ENCODE data around the gene PRKAR1A.

PRKAR1A gene

GRCh38 chr17:68509141-68510057, 2.8 kb upstream of the PRKAR1A start:
- Histone ChIP-seq H2AFZ (ENCODE audit: low read length) (no peak overlapping the region), H3K36me3 (replicated peaks; ENCODE audit: insufficient read depth, low read length) (no peaks in the 10 kb centered on the region), H3K27ac (ENCODE audit: low read length) (0 out of 2 replicates have a peak overlapping the region, but pooled peaks have one; percentile 3), H3K9me3 (replicated peaks; ENCODE audit: insufficient read depth, low read length) (no peaks in the 10 kb centered on the region), H3K9ac (ENCODE audit: low read length) (no peak overlapping the region), H3F3A (ENCODE audit: insufficient read depth, low read length) (peaks cover 13% of the 10 kb centered on the region), H3K4me2 (ENCODE audit: low read depth, low read length) (0 out of 2 replicates have a peak overlapping the region, but pooled peaks have one; percentile 85), H3K9me2 (replicated peaks; ENCODE audit: insufficient read depth, low read length) (no peaks in the 10 kb centered on the region), H3K4me3 (ENCODE audit: low read length) (no peak overlapping the region), H3K27me3 (replicated peaks; ENCODE audit: insufficient read depth, low read length) (no peaks in the 10 kb centered on the region), H3K4me1 (ENCODE audit: low read length) (peaks cover 22% of the 10 kb centered on the region), H4K20me1 (ENCODE audit: insufficient read depth, low read length) (no peaks in the 10 kb centered on the region), H3K79me2 (ENCODE audit: low read length) (peaks cover 22% of the 10 kb centered on the region)
- peak; percentile 47 for DNase-seq
- TF ChIP-seq EZH2 (optimal IDR thresholded peaks at IDR 0.05; ENCODE audit: low read depth, low read length), result no peak
- no peak for TF ChIP-seq EZH2phosphoT487 (IDR thresholded peaks at IDR 0.05; ENCODE audit: low read length)
- TF ChIP-seq, protein P1, sequence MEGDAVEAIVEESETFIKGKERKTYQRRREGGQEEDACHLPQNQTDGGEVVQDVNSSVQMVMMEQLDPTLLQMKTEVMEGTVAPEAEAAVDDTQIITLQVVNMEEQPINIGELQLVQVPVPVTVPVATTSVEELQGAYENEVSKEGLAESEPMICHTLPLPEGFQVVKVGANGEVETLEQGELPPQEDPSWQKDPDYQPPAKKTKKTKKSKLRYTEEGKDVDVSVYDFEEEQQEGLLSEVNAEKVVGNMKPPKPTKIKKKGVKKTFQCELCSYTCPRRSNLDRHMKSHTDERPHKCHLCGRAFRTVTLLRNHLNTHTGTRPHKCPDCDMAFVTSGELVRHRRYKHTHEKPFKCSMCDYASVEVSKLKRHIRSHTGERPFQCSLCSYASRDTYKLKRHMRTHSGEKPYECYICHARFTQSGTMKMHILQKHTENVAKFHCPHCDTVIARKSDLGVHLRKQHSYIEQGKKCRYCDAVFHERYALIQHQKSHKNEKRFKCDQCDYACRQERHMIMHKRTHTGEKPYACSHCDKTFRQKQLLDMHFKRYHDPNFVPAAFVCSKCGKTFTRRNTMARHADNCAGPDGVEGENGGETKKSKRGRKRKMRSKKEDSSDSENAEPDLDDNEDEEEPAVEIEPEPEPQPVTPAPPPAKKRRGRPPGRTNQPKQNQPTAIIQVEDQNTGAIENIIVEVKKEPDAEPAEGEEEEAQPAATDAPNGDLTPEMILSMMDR (IDR thresholded peaks at IDR 0.05; ENCODE audit: low read length), result no peak

- H2AFZ ChIP-seq (ENCODE audit: low read length), result peak overlapping the region; percentile 64
- peaks cover 25% of the 10 kb centered on the region for H3K4me1 ChIP-seq (ENCODE audit: low read length)
- peak overlapping the region; percentile 85 for H3K4me2 ChIP-seq (ENCODE audit: low read depth, low read length)
- 0 out of 2 replicates have a peak, but pooled peaks cover 3% of the 10 kb centered on the region for H4K20me1 ChIP-seq (ENCODE audit: insufficient read depth, low read length)
- H3K79me2 ChIP-seq (ENCODE audit: low read length), result peaks cover 41% of the 10 kb centered on the region
- H3F3A ChIP-seq (ENCODE audit: insufficient read depth, low read length), result peaks cover 13% of the 10 kb centered on the region
- H3K27me3 ChIP-seq (replicated peaks; ENCODE audit: insufficient read depth, low read length), result no peaks in the 10 kb centered on the region
- peak overlapping the region; percentile 99 for H3K9ac ChIP-seq (ENCODE audit: low read length)
- peak overlapping the region; percentile 90 for H3K4me3 ChIP-seq (ENCODE audit: low read length)
- TF ChIP-seq, protein P1 (IDR thresholded peaks at IDR 0.05; ENCODE audit: low read length), result peak; percentile 26
- TF ChIP-seq EZH2phosphoT487 (IDR thresholded peaks at IDR 0.05; ENCODE audit: low read length), result no peak
- no peak for TF ChIP-seq EZH2 (optimal IDR thresholded peaks at IDR 0.05; ENCODE audit: low read depth, low read length)
- peak overlapping the region; percentile 99 for H3K27ac ChIP-seq (ENCODE audit: low read length)
- no peaks in the 10 kb centered on the region for H3K9me2 ChIP-seq (replicated peaks; ENCODE audit: insufficient read depth, low read length)
- no peaks in the 10 kb centered on the region for H3K9me3 ChIP-seq (replicated peaks; ENCODE audit: insufficient read depth, low read length)
- no peaks in the 10 kb centered on the region; the same call in 1 of the 2 replicates for H3K36me3 ChIP-seq (replicated peaks; ENCODE audit: insufficient read depth, low read length)
- no peak for DNase-seq
Measured at GRCh38 chr17:68511254-68511670, 968 bp upstream of the PRKAR1A start.

DNA sequence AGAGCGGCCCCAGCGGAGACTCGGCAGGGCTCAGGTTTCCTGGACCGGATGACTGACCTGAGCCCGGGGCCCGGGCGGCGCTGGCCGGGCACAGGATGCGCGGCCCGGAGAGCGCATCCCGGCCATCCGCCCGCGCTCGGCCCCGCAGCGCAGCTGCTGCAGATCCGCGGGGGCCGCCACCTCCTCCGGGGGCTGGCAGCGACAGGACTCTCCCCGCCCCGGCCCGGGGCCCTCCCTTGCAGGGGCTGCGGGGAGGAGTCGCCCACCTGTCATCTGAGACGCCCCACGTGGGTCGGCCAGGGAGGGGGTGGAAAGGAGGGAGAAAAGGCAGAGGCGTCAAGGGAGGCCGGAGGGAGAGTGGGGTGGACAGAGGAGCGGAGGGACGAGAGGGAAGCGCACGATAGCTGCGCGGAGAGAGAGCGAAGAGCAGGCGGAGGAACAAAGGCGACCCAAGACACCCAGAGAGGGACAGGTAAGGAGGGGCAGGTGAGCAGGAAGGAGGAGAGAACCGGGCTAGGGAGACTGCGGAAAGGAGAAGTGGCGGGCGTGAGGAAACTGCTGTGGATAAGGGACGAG, 471 bp upstream of the PRKAR1A start:
- Histone ChIP-seq H3K27me3 (replicated peaks; ENCODE audit: insufficient read depth, low read length) (no peaks in the 10 kb centered on the region), H3K4me2 (ENCODE audit: low read depth, low read length) (peak overlapping the region; percentile 85), H4K20me1 (ENCODE audit: insufficient read depth, low read length) (0 out of 2 replicates have a peak, but pooled peaks cover 3% of the 10 kb centered on the region), H3K27ac (ENCODE audit: low read length) (peak overlapping the region; percentile 99), H3F3A (ENCODE audit: insufficient read depth, low read length) (peaks cover 13% of the 10 kb centered on the region), H3K9ac (ENCODE audit: low read length) (peak overlapping the region; percentile 99), H3K9me2 (replicated peaks; ENCODE audit: insufficient read depth, low read length) (no peaks in the 10 kb centered on the region), H3K4me3 (ENCODE audit: low read length) (peak overlapping the region; percentile 90), H3K4me1 (ENCODE audit: low read length) (peaks cover 25% of the 10 kb centered on the region), H2AFZ (ENCODE audit: low read length) (peak overlapping the region; percentile 64), H3K36me3 (replicated peaks; ENCODE audit: insufficient read depth, low read length) (peaks cover 3% of the 10 kb centered on the region), H3K79me2 (ENCODE audit: low read length) (peaks cover 45% of the 10 kb centered on the region), H3K9me3 (replicated peaks; ENCODE audit: insufficient read depth, low read length) (no peaks in the 10 kb centered on the region)
- peak; percentile 73 for DNase-seq
- TF ChIP-seq EZH2 (optimal IDR thresholded peaks at IDR 0.05; ENCODE audit: low read depth, low read length) (no peak), EZH2phosphoT487 (IDR thresholded peaks at IDR 0.05; ENCODE audit: low read length) (no peak)
- TF ChIP-seq, protein P1 (IDR thresholded peaks at IDR 0.05; ENCODE audit: low read length), result no peak

All from MM.1S (cell line).